ENCODE measurements around the gene SBNO2.
A peak's percentile ranks its signal among the peaks of the same experiment; 100 is the strongest.
"Not testable (repeated sequence)": the region's sequence is repeated elsewhere in the genome, so short reads cannot be mapped to it uniquely, and the experiment has no call there.

The SBNO2 gene

DNA sequence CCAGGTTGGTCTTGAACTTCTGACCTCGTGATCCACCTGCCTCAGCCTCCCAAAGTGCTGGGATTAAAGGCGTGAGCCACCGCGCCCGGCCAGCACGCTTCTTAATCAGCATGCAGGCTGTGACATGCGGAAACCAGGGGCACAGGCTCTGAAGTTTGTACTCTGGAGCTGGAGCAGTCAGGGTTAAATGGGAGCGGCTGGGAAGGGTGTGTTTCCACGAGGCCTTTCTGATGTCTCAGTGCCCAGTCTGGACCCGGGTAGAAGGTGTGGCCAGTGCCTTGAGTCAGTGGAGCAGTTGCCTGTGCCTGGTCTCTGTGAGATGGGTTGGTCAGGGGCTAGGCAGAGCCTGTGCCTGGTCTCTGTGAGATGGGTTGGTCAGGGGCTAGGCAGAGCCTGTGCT lies 34.8 kb upstream of the SBNO2 start:
- DNase-seq (ENCODE audit: low read depth): not testable (repeated sequence)

DNA sequence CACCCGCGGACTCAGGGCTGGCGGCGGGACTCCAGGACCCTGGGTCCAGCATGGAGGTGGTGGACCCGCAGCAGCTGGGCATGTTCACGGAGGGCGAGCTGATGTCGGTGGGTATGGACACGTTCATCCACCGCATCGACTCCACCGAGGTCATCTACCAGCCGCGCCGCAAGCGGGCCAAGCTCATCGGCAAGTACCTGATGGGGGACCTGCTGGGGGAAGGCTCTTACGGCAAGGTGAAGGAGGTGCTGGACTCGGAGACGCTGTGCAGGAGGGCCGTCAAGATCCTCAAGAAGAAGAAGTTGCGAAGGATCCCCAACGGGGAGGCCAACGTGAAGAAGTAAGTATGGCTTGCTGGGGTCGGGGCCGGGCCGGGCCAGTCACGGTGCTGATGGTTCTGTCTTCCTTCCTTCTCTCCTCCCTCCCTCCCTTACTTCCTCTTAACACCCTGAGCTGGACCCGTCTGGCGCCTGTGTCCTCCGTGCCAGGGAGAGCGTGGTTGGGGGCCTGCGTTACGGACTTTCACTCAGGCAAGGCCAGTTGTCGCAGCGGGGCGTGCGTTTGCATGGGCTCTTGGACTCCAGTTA lies 32.9 kb upstream of the SBNO2 start:
- DNase-seq (ENCODE audit: low read depth): no peak

DNA sequence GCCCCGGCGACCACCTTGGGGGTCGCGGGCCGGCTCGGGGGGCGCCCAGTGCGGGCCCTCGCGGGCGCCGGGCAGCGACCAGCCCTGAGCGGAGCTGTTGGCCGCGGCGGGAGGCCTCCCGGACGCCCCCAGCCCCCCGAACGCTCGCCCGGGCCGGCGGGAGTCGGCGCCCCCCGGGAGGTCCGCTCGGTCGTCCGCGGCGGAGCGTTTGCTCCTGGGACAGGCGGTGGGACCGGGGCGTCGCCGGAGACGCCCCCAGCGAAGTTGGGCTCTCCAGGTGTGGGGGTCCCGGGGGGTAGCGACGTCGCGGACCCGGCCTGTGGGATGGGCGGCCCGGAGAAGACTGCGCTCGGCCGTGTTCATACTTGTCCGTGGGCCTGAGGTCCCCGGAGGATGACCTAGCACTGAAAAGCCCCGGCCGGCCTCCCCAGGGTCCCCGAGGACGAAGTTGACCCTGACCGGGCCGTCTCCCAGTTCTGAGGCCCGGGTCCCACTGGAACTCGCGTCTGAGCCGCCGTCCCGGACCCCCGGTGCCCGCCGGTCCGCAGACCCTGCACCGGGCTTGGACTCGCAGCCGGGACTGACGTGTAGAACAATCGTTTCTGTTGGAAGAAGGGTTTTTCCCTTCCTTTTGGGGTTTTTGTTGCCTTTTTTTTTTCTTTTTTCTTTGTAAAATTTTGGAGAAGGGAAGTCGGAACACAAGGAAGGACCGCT lies 32.2 kb upstream of the SBNO2 start:
- no peak for DNase-seq (ENCODE audit: low read depth)

- peak; percentile 99 for DNase-seq (ENCODE audit: low read depth)
Measured at GRCh38 chr19:1205114-1206099, 31.3 kb upstream of the SBNO2 start, which contains the start of gene STK11. Gene STK11, plus strand, starts transcription at chr19:1205778. Its CDS starts 1,136 bp downstream, at chr19:1206914.

DNA sequence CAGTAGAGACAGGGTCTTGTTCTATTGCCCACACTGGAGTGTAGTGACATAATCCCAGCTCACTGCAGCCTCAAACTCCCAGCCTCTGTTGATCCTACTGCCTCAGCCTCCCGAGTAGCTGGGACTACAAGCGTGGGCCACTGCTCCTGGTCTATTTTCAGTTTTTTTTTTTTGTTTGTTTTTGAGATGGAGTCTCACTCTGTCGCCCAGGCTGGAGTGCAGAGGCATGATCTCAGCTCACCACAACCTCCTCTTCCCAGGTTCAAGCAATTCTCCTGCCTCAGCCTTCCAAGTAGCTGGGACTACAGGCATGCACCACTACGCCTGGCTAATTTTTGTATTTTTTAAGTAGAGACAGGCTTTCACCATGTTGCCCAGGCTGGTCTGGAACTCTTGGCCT lies 26.5 kb upstream of the SBNO2 start:
- DNase-seq (ENCODE audit: low read depth): not testable (repeated sequence)

GRCh38 chr19:1199531-1199930 lies 25.5 kb upstream of the SBNO2 start:
- no peak for DNase-seq (ENCODE audit: low read depth)

GRCh38 chr19:1189419-1189818 lies 15.4 kb upstream of the SBNO2 start:
- no peak for DNase-seq (ENCODE audit: low read depth)

- DNase-seq (ENCODE audit: low read depth): no peak
Measured at GRCh38 chr19:1183543-1184172, 9.6 kb upstream of the SBNO2 start.

DNA sequence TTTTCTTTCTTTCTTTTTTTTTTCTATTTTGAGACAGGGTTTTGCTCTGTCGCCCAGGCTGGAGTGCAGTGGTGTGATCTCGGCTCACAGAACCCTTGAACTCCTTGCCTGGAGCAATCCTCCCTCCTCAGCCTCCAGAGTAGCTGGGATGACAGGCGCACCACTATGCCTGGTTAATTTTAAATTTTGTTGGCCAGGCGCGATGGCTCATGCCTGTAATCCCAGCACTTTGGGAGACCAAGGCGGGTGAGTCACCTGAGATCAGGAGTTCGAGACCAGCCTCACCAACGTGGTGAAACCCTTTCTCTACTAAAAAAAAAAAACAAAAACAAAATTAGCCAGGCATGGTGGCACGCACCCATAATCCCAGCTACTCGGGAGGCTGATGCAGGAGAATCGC lies 8.7 kb upstream of the SBNO2 start:
- DNase-seq (ENCODE audit: low read depth): no peak

GRCh38 chr19:1182068-1182467 lies 8.0 kb upstream of the SBNO2 start:
- DNase-seq (ENCODE audit: low read depth): no peak

- no peak for DNase-seq (ENCODE audit: low read depth)
Measured at GRCh38 chr19:1181606-1182005, 7.5 kb upstream of the SBNO2 start.

GRCh38 chr19:1177322-1178114 lies 3.5 kb upstream of the SBNO2 start:
- DNase-seq (ENCODE audit: low read depth): no peak

GRCh38 chr19:1173159-1173844 lies 766 bp downstream of the SBNO2 start:
- no peak for DNase-seq (ENCODE audit: low read depth)

DNA sequence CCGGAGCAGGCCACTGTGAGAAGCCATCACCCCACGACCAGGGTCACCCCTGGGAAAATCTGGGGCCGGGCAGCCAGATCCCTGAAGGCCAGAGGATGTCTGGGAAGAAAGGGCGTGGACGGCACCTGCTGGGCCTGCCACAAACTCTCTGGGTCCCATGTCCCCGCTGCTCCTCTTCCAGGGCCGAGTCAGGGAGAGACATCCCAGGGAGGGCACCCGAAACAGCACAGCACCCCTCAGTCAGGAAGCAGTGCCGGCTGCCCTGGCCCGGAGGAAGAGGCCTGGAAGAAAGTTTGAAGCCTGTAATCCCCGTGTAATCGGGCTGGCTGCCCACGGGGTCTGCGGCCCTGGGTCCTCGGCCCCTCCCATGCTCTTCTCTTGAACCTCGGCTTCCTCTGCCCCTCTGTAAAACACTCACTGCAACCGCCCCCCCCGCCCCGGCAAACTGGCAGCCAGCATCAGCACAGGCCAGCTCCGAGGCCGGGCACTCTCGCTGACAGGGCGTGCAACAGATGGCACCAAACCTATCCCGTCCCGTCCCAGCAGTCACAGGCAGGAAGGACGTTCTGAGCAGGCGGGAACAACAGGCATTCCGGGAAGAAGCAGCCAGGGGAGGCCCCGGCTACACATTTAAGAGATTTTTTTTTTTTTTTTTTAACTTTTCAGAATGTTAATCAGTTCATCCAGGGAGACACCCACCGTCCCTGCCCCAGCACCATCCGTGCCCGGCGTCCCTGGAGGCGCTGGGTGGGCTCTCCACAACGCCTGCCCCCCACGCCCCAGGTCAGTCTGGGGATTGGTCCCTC lies 1.5 kb downstream of the SBNO2 start:
- no peak for DNase-seq (ENCODE audit: low read depth)

DNA sequence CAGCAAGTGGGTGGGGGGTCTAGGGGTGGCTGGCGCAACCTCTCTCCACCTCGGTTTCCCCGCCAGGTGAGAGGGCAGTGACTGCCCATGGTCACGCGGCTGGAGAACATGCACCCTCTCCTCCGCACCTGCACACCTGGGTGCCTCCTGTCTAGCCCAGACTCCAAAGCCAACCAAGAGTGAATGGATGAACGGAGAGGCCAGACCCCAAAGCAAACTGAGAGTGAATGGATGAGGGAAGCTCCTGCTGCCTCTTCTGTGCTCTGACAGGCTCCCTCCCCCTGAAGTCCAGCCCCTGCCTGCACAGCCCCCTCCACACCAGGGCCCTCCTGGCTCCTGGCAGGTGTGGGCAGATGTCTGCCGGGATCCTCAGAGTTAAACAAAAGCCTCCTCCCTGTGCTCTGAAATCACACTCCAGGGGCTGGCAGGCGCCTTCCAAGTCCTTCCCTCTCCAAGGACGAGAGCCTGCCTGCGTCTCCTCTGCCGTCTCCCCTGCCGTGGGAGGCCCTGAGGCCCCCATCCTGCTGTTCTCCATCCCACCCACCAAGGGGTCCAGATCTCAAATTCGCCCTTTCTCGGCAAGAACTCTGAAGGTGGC lies 2.2 kb downstream of the SBNO2 start:
- no peak for DNase-seq (ENCODE audit: low read depth)

DNA sequence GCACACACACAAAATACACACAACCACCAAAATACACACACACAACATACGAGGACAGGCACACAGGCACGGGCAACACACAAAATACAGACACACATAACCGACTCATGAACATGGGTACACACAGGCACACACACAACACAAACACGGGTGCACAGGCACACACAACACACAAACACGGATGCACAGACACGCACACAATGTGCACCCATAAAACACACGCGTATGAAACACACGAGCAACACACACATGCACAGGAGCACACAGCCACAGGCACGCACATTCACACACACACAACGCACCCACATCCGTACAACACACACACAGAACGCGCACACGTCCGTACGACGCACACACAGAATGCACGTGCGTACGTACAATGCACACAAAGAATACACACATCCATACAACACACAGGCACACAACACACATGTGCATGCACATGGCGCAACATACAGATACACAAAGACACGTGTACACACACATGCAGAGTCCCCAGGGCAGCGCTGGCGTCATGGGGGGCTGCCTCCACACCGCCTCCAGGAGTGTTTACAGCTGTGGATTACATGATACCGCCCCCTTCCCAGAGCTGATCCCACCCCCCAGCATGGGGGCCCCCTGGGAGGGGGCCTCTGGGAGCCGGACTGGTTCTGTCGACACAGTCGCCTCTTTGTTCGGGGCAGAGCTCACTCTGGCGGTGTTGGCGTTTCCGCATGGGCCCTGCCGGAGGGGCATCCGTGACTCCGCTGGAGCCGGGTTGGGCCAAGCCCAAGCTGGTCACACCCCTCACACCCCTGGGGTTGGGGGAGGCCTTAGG lies 2.9 kb downstream of the SBNO2 start:
- DNase-seq (ENCODE audit: low read depth): no peak

- DNase-seq (ENCODE audit: low read depth): no peak
Measured at GRCh38 chr19:1169921-1170885, 3.9 kb downstream of the SBNO2 start.
